HG03460 (cell line): ENCODE results near the gene B4GALT2.

ENCODE experiments used
- ATAC-seq: cut with Tn5 transposase; IDR thresholded peaks from one replicate; pipeline ENCODE4 v1.9.1; 2021; ENCODE audit not compliant: unreplicated experiment

B4GALT2 gene

GRCh38 chr1:43983253-43983899 is 4.4 kb downstream of the B4GALT2 start:
- no peak for ATAC-seq

- ATAC-seq: no peak
These were observed 5.8 kb downstream of the B4GALT2 start for GRCh38 chr1:43984855-43985254.

- ATAC-seq: no peak
These were observed 7.1 kb downstream of the B4GALT2 start for GRCh38 chr1:43985984-43986595.

- no peak for ATAC-seq
These were observed 7.7 kb downstream of the B4GALT2 start for GRCh38 chr1:43986712-43987111.

GRCh38 chr1:43987159-43987902 is 8.3 kb downstream of the B4GALT2 start:
- no peak for ATAC-seq

- ATAC-seq: no peak
These were observed 11.5 kb downstream of the B4GALT2 start for GRCh38 chr1:43990271-43991199.

- no peak for ATAC-seq
These were observed 12.1 kb downstream of the B4GALT2 start for GRCh38 chr1:43991200-43991475.

GRCh38 chr1:43991476-43992231 is 12.6 kb downstream of the B4GALT2 start, which contains the start of gene CCDC24:
Gene CCDC24 (plus strand): TSS chr1:43991599. CDS start chr1:43991879, 280 bp downstream.
- ATAC-seq: peak; percentile 67

GRCh38 chr1:43992232-43992995 is 13.4 kb downstream of the B4GALT2 start:
- ATAC-seq: no peak

- no peak for ATAC-seq
These were observed 14.3 kb downstream of the B4GALT2 start for GRCh38 chr1:43993206-43993914.

- no peak for ATAC-seq
These were observed 15.1 kb downstream of the B4GALT2 start for GRCh38 chr1:43994071-43994470.

- ATAC-seq: no peak
These were observed 16.1 kb downstream of the B4GALT2 start for GRCh38 chr1:43994794-43995790.

GRCh38 chr1:43995984-43996732 is 17.1 kb downstream of the B4GALT2 start:
- ATAC-seq: no peak

- no peak for ATAC-seq
These were observed 17.7 kb downstream of the B4GALT2 start for GRCh38 chr1:43996733-43997115.

- ATAC-seq: no peak
These were observed 18.4 kb downstream of the B4GALT2 start for GRCh38 chr1:43997295-43997999.

- no peak for ATAC-seq
These were observed 19.0 kb downstream of the B4GALT2 start for GRCh38 chr1:43998000-43998378.

GRCh38 chr1:43999455-43999854 is 20.4 kb downstream of the B4GALT2 start:
- ATAC-seq: no peak
